Transverse colon (tissue), 4 donors: Measurements from ENCODE around the gene OTULINL. TPM values are rescaled to one million over a fixed set of nuclear protein-coding genes. Genes with fewer than 3 reads are reported as not detected.

Experiments used
- DNase-seq: peaks from one replicate; pipeline ENCODE4 v3.0.0-alpha.2; 2019
- H3K27ac ChIP-seq, 4 donors: fragments of 200-600 bp; sonication (generic); 2 replicates each; pipeline ENCODE4 v1.5.1; 2016 to 2018; ENCODE audit warnings: inconsistent platforms in 4 of 4
- H3K27me3 ChIP-seq: fragments of 200-600 bp; sonication (generic); 2 replicates; pipeline ENCODE4 v1.5.1; 2017; ENCODE audit warnings: inconsistent platforms
- H3K36me3 ChIP-seq, 4 donors: fragments of 200-600 bp; sonication (generic); 2 replicates each; pipeline ENCODE4 v1.5.1; 2017 to 2019; ENCODE audit warnings: inconsistent platforms in 4 of 4
- H3K4me1 ChIP-seq, 4 donors: fragments of 200-600 bp; sonication (generic); 2 replicates each; pipeline ENCODE4 v1.5.1; 2017 to 2020; ENCODE audit warnings: inconsistent platforms in 4 of 4
- H3K4me3 ChIP-seq, 4 donors: fragments of 200-600 bp; sonication (generic); 1 replicate in 1 of 4; 2 replicates in 3 of 4; pipeline versions ENCODE4 v1.5.1 to v1.6.1; 2017 to 2019; ENCODE audit warnings: inconsistent platforms in 4 of 4
- H3K9me3 ChIP-seq, 2 donors: fragments of 200-600 bp; sonication (generic); 2 replicates each; pipeline ENCODE4 v1.5.1; 2017 to 2019; ENCODE audit warnings: inconsistent platforms in 2 of 2
- EP300 ChIP-seq: sonication (generic); formaldehyde crosslinking; IDR thresholded peaks from one replicate; pipeline ENCODE4 v1.6.1; 2017; ENCODE audit warnings: antibody characterized with exemption, low read depth
- POLR2A ChIP-seq: fragments of 450-650 bp; IDR thresholded peaks from one replicate; pipeline ENCODE4 v1.6.1; 2016; ENCODE audit warnings: antibody characterized with exemption, mild to moderate bottlenecking, moderate library complexity
- POLR2AphosphoS5 ChIP-seq, 3 donors: sonication (generic); formaldehyde crosslinking; IDR thresholded peaks; one replicate each; pipeline ENCODE4 v1.6.1; 2016; ENCODE audit warnings: antibody characterized with exemption in 3 of 3
- WGBS, 2 donors: methylation state at CpG; one replicate each; pipeline ENCODE4 v1.1.5; 2018; ENCODE audit warnings: low coverage in 1 of 2; 5-methylcytosine and 5-hydroxymethylcytosine counted together
- in situ Hi-C, 4 donors: fragments of 200-750 bp; cut with MboI; loops; one replicate each; pipeline versions ENCODE4 v1.15.0 to v1.15.1; 2017; ENCODE audit warnings: low sequenced_read_pairs in 3 of 4, low pct_ligation_motif_present in 1 of 4, low pct_unique_long_range_greater_than_20kb in 1 of 4
- intact Hi-C: fragments of 100-400 bp; cut with DNase I; formaldehyde crosslinking; loops from one replicate; pipeline ENCODE4 v1.15.1; 2023; ENCODE audit warnings: low total_unique reads
- total RNA-seq, 4 donors: library from RNA; depleted of rRNA; stranded (reverse); fragments of >200 nt; gene quantifications; one replicate each; pipeline ENCODE4 v1.1.0, GENCODE V29; 2016
- TF ChIP-seq, protein P1 (sequence below), 5 experiments: fragments of 200-600 bp in 3 of 5; fragments of 450-650 bp in 2 of 5; sonication (generic) in 3 of 5; IDR thresholded peaks; 1 replicate in 2 of 5; 2 replicates in 3 of 5; pipeline ENCODE4 v1.5.1; 2016 to 2017; ENCODE audit warnings: antibody characterized with exemption in 5 of 5, inconsistent platforms in 3 of 5, mild to moderate bottlenecking in 2 of 5, moderate library complexity in 1 of 5

OTULINL gene
- total RNA-seq, 4 donors from 2014 or later = 6.2 to 61.0 (median 27.3) TPM

DNA sequence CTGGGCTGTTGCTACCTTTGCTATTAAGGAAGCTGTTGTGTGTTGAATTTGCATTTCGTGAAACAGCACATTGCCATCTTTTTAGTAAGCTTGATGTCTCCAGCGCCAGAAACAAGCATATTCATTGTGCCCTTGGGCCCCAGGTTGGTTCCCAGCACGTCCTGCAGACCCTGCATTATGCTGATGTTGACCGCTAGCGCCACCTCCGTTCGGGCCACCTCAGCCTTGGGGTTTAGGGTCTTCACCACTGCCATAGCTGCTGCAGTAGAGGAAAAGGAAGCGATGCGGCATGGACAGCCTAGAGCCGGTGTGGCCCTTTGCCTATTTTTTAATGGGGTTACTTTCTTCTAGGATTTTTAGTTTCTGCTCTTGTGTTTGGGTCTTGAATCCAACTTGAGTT is 59.2 kb downstream of the OTULINL start:
- H3K27me3 ChIP-seq = no peaks in the 10 kb centered on the region
- H3K9me3 ChIP-seq = no peaks in the 10 kb centered on the region
- 88 to 95% methylated on average over 9 to 10 of the region's 10 CpGs for WGBS, 2 donors
- in situ Hi-C loops = loop anchor here (25.0 kb wide), 3 partner anchors 253 to 653 kb away; no protein-coding TSS in a partner anchor
- intact Hi-C loops = no loop called here
- H3K36me3 ChIP-seq = no peaks in the 10 kb centered on the region
- TF ChIP-seq POLR2AphosphoS5 (IDR thresholded peaks at IDR 0.05) = no peak
- no peak for TF ChIP-seq POLR2A
- no peak for TF ChIP-seq EP300
- TF ChIP-seq, protein P1, sequence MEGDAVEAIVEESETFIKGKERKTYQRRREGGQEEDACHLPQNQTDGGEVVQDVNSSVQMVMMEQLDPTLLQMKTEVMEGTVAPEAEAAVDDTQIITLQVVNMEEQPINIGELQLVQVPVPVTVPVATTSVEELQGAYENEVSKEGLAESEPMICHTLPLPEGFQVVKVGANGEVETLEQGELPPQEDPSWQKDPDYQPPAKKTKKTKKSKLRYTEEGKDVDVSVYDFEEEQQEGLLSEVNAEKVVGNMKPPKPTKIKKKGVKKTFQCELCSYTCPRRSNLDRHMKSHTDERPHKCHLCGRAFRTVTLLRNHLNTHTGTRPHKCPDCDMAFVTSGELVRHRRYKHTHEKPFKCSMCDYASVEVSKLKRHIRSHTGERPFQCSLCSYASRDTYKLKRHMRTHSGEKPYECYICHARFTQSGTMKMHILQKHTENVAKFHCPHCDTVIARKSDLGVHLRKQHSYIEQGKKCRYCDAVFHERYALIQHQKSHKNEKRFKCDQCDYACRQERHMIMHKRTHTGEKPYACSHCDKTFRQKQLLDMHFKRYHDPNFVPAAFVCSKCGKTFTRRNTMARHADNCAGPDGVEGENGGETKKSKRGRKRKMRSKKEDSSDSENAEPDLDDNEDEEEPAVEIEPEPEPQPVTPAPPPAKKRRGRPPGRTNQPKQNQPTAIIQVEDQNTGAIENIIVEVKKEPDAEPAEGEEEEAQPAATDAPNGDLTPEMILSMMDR (IDR thresholded peaks at IDR 0.05) = no peak
- H3K4me3 ChIP-seq = no peak overlapping the region
- H3K4me1 ChIP-seq = no peaks in the 10 kb centered on the region
- H3K27ac ChIP-seq = no peak overlapping the region
- DNase-seq = no peak

DNA sequence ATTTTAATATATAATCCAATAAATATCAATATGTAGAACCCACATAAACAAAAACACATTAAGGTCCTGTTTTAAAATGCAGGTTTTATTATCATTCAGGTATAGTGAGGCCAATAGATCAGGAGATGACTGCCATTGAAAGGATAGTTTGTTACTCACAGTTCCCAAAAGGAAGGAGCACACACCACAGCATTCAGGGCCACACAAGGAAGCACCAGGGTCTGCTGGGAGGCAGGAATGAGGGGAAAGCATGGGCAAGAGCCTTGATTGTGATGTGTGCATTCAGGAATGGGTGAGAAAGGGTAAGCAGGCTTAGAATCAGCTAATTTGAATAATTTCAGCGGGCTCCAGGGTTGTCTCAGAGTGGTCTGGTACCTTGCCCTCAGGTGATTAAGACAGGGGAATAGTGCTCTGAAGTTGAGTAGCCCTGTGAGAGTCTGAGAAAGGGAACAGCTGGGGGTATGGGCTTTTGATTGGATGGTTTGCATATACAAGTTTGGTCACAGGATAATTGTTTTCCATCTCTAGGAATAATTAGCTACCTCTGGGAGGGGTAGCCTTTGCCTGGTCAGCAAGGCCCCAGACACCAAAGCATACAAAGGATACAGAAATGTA is 63.1 kb downstream of the OTULINL start:
- intact Hi-C loops (no loop called here), in situ Hi-C loops (loop anchor here (25.0 kb wide), 3 partner anchors 257 to 657 kb away; no protein-coding TSS in a partner anchor)
- Histone ChIP-seq H3K36me3 (no peaks in the 10 kb centered on the region), H3K4me1 (peaks cover 0 to 3% (median 0%) of the 10 kb centered on the region in 4 donors), H3K27me3 (peaks cover 1% of the 10 kb centered on the region), H3K9me3 (no peaks in the 10 kb centered on the region), H3K4me3 (no peak overlapping the region), H3K27ac (no peak overlapping the region)
- DNase-seq = no peak
- TF ChIP-seq POLR2A (no peak), POLR2AphosphoS5 (IDR thresholded peaks at IDR 0.05) (no peak), EP300 (no peak)
- TF ChIP-seq, protein P1 (IDR thresholded peaks at IDR 0.05) = no peak
- 90% methylated on average over 1 of the region's 1 CpG; no CpG with 5 or more reads in 1 of the 2 donors for WGBS, 2 donors

DNA sequence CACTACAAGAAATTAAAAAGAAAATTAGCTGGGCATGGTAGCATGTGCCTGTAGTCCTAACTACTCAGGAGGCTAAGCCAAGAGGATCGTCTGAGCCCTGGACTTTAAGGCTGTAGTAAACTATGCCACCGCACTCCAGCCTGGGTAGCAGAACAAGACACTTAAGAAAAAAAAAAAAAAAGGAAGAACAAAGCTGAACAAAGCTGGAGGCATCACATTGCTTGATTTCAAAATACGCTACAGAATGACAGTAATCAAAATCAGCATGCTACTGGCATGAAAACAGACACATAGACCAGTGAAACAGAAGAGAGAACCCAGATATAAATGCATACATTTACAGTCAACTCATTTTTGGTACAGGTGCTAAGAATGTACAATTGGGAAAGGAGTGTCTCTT is 68.5 kb downstream of the OTULINL start:
- 84 to 89% methylated on average over 2 to 3 of the region's 3 CpGs for WGBS, 2 donors
- H3K4me3 ChIP-seq = no peak overlapping the region
- TF ChIP-seq POLR2AphosphoS5 (IDR thresholded peaks at IDR 0.05) = no peak
- TF ChIP-seq, protein P1 (IDR thresholded peaks at IDR 0.05) = no peak
- no peak for TF ChIP-seq POLR2A
- no peak for TF ChIP-seq EP300
- in situ Hi-C loops (no loop called here), intact Hi-C loops (no loop called here)
- H3K27ac ChIP-seq = no peak overlapping the region
- peaks cover 3% of the 10 kb centered on the region for H3K27me3 ChIP-seq
- no peaks in the 10 kb centered on the region for H3K36me3 ChIP-seq
- H3K9me3 ChIP-seq = no peaks in the 10 kb centered on the region
- DNase-seq = no peak
- H3K4me1 ChIP-seq = peaks cover 0 to 3% (median 0%) of the 10 kb centered on the region in 4 donors

DNA sequence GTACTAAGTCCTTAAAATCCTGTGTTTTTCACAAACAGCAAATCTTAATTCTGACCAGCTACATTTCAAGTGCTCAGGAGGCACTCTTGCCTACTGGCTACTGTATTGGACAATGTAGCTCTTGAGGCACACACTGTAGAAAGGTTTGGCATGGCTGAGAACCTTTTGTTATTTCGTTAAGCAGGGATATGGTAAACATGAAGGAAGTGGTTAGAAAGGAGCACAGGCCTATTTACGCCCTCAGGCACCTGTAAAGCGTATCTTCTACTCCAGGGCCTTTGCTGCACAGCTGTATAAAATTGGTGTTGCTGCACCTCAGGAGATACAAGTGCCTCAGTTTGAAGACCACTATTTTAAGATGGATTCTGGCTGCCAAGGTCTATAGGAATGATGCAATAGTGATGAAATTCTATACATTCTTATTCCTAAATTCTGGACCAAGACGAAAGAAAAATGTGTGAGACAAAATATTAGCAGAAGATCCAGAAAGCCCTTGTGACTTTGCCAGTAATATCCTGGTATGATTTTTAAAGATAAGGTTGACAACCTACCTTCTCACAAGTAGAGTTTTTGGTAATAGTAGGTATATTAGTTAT is 73.7 kb downstream of the OTULINL start:
- intact Hi-C loops (no loop called here), in situ Hi-C loops (no loop called here)
- no peak overlapping the region for H3K27ac ChIP-seq
- no peaks in the 10 kb centered on the region for H3K36me3 ChIP-seq
- DNase-seq = no peak
- H3K4me1 ChIP-seq = no peaks in the 10 kb centered on the region
- H3K27me3 ChIP-seq = no peaks in the 10 kb centered on the region
- WGBS, 2 donors = 52 to 55% methylated on average over 4 of the region's 4 CpGs
- no peaks in the 10 kb centered on the region for H3K9me3 ChIP-seq
- TF ChIP-seq POLR2A (no peak), POLR2AphosphoS5 (IDR thresholded peaks at IDR 0.05) (no peak), EP300 (no peak)
- TF ChIP-seq, protein P1 (IDR thresholded peaks at IDR 0.05) = no peak
- H3K4me3 ChIP-seq = no peak overlapping the region
